Iris pigment epithelial cell (primary cell): ENCODE measurements around the gene PACSIN2.
"Not testable (repeated sequence)": the region's sequence is repeated elsewhere in the genome, so short reads cannot be mapped to it uniquely, and the experiment has no call there.

Experiments used
- DNase-seq: peaks from one replicate; pipeline ENCODE4 v3.0.0-alpha.2; 2011; ENCODE audit warnings: low read depth

PACSIN2 gene

DNA sequence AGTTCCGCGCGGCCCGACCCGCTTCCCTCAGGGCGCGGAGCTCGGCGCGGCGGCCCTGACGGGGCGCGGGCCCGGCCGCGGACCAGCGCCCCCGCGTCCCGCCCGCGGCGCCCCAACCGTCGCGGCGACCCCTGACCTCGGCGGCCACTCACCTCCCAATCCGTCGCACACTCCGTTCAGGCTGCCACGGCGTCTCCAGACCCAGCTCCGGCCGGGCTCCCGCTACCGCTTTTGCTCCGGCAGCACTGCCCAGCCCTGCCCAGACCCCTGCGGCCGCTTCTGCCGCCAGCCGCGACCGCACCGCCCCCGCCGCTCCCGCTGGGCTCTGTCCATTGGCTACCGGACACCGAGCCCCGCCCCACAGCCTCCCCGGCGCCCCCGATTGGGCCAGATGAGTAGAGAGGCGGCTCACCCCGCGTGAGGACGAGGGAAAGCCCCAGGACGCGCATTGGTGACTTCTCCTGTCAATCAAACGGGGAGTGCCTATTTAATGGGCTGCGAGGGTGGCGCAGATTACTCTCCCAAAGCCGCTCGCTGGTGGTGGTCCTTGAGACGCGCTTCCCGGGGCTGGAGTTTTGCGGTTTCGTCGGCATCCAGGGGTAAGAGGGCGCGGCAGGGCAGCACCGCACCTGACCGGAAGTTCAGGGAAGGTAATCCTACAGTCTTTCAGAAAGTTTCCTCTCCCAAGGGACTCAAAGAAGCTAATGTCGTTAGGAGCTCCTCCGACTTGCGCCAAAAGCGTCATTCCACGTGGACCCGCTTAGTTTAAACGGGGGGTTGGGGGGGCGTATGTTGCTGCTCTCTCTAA, at the start of gene PACSIN2:
PACSIN2 (minus strand) TSS at position 281 of the 808 bp plus-strand sequence. CDS start 103,069 bp downstream, outside the sequence.
- DNase-seq = peak; percentile 98

DNA sequence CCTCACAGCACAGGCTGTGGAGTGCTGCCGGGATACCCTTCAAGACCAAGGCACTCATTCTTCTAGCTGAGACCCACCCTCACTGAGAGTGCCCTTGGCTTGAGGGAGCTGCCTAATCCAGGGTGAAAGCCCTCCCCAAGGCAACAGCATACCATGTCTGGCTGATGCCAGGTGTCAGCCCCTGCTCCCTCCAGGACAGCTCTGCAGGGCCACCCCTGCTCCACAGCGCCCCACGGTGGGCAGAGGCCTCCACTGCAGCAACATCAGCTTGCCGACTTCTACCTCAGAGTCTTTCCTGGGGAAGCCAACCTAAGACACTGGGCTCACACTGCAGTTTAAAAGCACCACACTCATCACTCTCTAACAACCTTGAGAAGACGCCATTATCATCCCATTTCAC, 45.2 kb upstream of the PACSIN2 start:
- DNase-seq = peak; percentile 9

DNA sequence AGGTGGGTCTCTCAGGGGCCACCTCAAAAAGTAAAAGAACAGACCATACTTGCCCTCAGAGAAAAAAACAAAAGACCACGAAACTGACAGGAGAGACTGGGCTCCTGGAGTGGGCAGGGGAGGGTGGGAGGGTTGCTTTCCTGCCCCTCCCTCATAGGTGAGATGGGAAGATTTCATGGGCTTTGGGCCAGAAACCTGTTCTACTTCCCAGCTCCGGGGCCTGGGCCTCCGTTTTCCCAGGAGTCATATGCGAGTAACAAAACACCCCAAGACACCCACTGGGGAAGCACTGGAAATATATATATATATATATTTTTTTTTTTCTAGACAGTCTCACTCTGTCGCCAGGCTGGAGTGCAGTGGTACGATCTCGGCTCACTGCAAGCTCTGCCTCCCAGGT, 42.7 kb upstream of the PACSIN2 start:
- DNase-seq = no peak

- DNase-seq = no peak
Observed at GRCh38 chr22:43053176-43053575, 38.2 kb upstream of the PACSIN2 start.

GRCh38 chr22:43050995-43051394, 36.0 kb upstream of the PACSIN2 start:
- no peak for DNase-seq

DNA sequence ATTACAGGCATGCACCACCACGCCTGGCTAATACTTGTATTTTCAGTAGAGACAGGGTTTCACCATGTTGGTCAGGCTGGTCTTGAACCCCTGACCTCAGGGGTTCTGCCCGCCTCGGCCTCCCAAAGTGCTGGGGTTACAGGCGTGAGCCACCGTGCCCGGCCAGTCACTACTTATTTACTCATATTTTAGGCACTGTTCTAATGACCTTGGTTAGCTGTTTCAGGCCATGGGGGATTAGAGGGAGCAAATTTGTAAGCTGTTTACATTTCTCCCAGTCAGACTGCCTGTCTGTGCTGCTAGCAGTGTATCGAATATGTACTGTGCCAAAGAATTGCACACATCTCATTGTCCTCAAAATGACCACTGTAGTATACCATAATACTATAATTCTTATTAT, 32.7 kb upstream of the PACSIN2 start:
- DNase-seq = peak; percentile 45

GRCh38 chr22:43044290-43044712, 29.4 kb upstream of the PACSIN2 start:
- DNase-seq = no peak

DNA sequence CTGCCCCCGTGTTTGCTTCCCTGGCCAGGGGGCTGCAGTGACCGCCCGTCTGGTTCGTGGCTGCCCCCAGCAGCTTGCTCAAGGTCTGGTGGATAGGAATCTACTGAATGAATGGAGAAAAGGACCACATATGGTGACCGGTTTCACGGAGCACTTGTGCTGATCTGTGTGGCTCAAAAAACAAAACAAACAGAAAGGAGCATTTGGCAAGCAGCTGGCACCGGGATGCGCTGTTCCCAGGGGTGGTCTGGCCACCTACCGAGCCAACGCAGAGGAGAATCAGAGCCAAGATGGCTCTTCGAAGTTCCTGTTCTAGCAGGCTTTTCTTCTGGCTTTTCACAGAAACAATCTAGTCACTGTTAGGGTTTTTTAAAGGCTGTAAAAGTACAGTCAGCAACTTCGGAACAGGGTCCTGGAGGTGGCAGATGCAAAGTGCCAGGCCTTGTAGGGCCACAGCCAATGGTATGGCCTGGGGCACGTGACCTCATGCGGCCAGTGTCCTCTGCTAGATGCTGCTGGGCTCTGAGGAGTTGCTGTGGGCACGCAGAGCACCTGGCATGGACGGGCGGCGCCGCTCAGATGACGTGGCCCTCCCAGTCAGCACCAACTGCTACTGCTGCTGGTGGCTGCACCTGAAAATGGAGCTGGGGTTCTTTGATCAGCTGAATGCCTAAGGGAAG, 27.3 kb upstream of the PACSIN2 start:
- DNase-seq = no peak

DNA sequence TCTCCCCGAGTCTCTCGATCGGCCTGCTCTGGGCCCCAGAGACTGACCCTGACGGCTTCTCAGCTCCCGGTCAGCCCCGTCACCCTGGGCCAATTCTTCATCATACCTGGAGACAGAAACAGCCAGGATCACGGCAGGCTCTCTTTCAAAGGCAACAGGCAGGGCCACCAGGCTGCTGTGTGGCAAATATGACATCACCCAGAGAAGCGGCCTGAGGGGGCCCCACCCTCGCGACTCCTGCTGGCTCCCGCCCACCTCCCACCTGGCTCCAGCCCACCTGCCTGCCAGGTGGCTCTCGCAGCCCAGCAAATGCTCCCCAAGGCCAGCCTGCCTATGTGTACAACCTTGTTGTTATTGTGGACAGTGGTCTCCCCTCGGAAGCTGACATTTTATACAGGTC, 24.9 kb upstream of the PACSIN2 start:
- no peak for DNase-seq

GRCh38 chr22:43038325-43038724, 23.4 kb upstream of the PACSIN2 start:
- no peak for DNase-seq

- DNase-seq = peak; percentile 45
Observed at GRCh38 chr22:43036282-43036829, 21.4 kb upstream of the PACSIN2 start.

DNA sequence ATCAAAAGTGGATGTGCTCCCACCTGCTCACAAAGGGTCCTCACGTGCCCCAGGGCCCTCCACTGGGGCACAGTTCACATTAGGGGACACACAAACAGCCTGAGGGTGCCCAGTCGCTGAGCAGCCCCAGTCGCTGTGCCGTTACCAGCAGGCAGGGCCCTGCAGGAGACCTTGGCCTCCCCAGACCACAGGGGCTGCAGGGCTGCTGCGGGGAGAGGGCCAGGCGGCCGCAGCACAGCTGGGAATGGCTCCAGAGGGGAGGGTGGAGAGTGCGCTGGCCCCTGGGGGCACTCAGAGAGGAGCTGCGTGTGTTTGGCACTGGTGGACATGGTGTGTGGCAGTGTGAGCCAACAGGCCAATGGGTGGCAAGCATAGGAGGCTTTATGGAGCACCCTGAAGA, 20.3 kb upstream of the PACSIN2 start:
- DNase-seq = no peak

DNA sequence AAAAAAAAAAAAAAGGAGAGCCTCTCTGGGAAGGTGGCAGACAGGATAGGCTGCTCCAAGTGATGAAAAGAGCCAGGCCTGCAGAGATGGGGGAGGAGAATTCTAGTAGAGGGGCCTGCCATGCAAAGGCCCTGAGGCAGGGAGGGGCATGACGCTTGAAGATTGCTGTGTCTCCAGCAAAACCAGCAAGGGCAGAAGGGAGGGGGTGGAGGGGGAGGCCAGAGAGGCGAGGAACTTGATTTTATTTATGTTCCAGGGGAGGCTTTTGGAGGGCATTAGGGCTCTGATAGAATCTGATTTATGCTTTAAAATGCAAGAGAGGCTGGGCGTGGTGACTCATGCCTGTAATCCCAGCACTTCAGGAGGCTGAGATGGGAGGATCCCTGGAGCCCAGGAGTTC, 16.7 kb upstream of the PACSIN2 start:
- DNase-seq = no peak

- DNase-seq = no peak
Observed at GRCh38 chr22:43018615-43019014, 3.7 kb upstream of the PACSIN2 start.

DNA sequence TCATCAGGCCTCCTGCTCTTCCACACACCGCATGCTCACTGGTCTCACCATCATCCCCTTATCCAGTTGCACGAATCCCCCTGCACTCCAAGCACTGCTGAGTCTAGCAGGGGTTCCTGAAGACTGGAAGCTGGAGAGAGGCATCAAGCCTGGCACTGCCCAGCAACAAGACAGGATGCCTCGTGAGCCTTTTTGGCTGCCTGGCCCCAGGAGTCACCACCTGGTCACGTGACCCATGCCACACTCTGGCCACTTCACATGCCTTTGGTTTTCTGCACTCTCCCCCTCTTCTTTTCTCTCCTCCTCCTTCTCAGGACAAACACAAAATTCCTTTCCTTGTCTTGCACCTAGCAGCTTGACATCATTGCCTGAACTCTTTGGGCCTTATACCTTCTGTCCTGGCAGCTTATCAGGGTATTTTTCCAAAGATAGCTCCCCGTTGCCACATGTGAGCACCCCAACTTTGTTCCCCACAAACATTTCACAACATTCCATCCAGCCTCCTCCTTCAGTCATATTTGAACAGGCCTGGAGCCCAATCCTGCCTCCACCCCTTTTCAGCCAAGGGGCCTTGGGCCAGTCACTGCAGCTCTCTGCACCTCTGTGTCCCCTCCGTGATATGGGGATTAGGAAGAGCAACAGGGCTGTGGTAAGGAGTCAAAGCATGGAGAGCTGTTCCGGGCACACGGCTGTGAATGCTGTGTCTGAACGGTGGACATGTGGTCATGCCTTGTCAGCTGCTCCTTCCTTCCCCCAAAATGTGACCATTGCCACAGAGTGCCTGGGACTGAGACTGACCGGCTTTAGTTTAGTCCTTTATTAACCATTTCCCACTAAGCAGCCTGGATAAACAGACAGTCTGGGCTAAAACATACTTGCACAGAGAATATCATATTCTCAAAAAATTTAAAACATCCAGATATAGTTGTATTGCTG, 2.8 kb upstream of the PACSIN2 start:
- DNase-seq = no peak

- DNase-seq = not testable (repeated sequence)
Observed at GRCh38 chr22:43016150-43016549, 1.2 kb upstream of the PACSIN2 start.

- DNase-seq = no peak
Observed at GRCh38 chr22:43015677-43016042, 711 bp upstream of the PACSIN2 start.

DNA sequence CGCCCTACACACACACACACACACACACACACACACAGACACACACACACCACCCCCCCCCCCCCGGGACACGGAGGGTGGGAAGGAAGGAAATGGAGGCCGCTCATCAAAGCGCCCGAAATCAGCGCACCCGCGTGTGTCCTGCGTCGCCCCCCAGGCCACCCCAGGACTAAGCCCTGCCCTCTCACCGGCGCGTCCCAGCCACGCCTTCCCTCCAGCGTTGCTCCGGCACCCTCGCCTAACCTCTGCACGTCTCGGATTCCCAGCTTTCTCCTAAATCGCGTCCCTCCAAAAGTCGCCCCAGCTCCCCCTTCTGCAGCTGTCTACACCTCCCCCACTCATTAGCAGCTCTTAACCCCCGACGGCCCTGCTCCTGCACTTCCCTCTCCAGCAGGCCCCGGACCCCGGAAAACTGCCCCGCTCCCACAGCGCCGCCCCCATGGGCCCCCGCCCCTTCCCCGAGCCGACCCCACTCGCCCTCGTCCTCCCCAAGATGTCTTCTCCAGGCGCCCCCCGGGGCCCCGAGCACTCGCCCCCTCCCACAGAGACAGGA, 557 bp downstream of the PACSIN2 start:
- DNase-seq = no peak

- DNase-seq = no peak
Observed at GRCh38 chr22:43013355-43014315, 1.3 kb downstream of the PACSIN2 start.

DNA sequence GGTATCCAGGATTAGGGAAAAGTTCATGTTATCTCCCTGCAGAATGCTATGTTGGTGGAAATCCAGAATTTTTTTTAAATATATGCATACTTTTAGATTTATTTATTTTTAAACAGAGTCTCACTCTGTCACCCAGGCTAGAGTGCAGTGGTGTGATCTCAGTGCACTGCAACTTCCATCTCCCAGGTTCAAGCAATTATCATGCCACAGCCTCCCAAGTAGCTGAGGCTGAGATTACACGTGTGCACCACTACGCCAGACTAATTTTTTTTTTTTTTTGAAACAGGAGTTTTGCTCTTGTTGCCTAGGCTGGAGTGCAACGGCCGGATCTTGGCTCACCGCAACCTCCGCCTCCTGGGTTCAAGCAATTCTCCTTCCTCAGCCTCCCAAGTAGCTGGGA, 2.6 kb downstream of the PACSIN2 start:
- DNase-seq = no peak

- DNase-seq = no peak
Observed at GRCh38 chr22:43011079-43011478, 3.9 kb downstream of the PACSIN2 start.
